Right lobe of liver (tissue), 4 donors: ENCODE measurements around the gene VASN.

Experiments
- CTCF ChIP-seq, 4 donors: fragments of 200-600 bp in 3 of 4; fragments of 450-650 bp in 1 of 4; IDR thresholded peaks; one replicate each; pipeline versions ENCODE4 v1.5.1 to v1.8.0; 2016 to 2022; ENCODE audit warnings: antibody characterized with exemption in 4 of 4, mild to moderate bottlenecking in 2 of 4
- POLR2A ChIP-seq: fragments of 450-650 bp; IDR thresholded peaks from one replicate; pipeline ENCODE4 v1.6.1; 2017; ENCODE audit warnings: antibody characterized with exemption, mild to moderate bottlenecking
- donor health status: DM: no; HTN: no; CAD: no.
- donor health status: DM: no; HTN: no; CAD: no.
- donor health status: DM: no; HTN: yes; CAD: no.

- TF ChIP-seq CTCF (IDR thresholded peaks at IDR 0.05) (no peak), POLR2A (no peak)
Measured at GRCh38 chr16:4426021-4426684, 54.5 kb downstream of the VASN start.
